Ishikawa (cell line): ENCODE results near the gene HIVEP1.

Experiments
- CEBPB ChIP-seq: IDR thresholded peaks from 2 replicates; pipeline ENCODE4 v1.6.1; 2012
- CREB1 ChIP-seq: IDR thresholded peaks from 2 replicates; pipeline ENCODE4 v1.6.1; 2012; ENCODE audit warnings: low read depth
- EGR1 ChIP-seq: IDR thresholded peaks from 2 replicates; pipeline ENCODE4 v1.6.1; 2012
- EP300 ChIP-seq: IDR thresholded peaks from 2 replicates; pipeline ENCODE4 v1.6.1; 2012; ENCODE audit warnings: borderline replicate concordance
- FOXM1 ChIP-seq: IDR thresholded peaks from 2 replicates; pipeline ENCODE4 v1.6.1; 2012; ENCODE audit warnings: low read depth, borderline replicate concordance
- NFIC ChIP-seq: IDR thresholded peaks from 2 replicates; pipeline ENCODE4 v1.6.1; 2012
- RAD21 ChIP-seq: IDR thresholded peaks from 2 replicates; pipeline ENCODE4 v1.6.1; 2012; ENCODE audit warnings: low read depth
- TAF1 ChIP-seq: IDR thresholded peaks from 2 replicates; pipeline ENCODE4 v1.6.1; 2012; ENCODE audit warnings: low read depth, mild to moderate bottlenecking
- TCF12 ChIP-seq: IDR thresholded peaks from 2 replicates; pipeline ENCODE4 v1.6.1; 2012; ENCODE audit warnings: low read depth
- TEAD4 ChIP-seq: IDR thresholded peaks from 2 replicates; pipeline ENCODE4 v1.6.1; 2012
- YY1 ChIP-seq: IDR thresholded peaks from 2 replicates; pipeline ENCODE4 v1.6.1; 2012; ENCODE audit warnings: low read depth
- ZBTB7A ChIP-seq: IDR thresholded peaks from 2 replicates; pipeline ENCODE4 v1.6.1; 2012; ENCODE audit warnings: low read depth
- TF ChIP-seq, protein P1 (sequence below): IDR thresholded peaks from 2 replicates; pipeline ENCODE4 v1.6.1; 2012
- TF ChIP-seq, protein P2 (sequence below): IDR thresholded peaks from 2 replicates; pipeline ENCODE4 v1.6.1; 2012
- TF ChIP-seq, protein P3 (sequence below): IDR thresholded peaks from 2 replicates; pipeline ENCODE4 v1.6.1; 2012; ENCODE audit warnings: low read depth, mild to moderate bottlenecking

Gene HIVEP1

DNA sequence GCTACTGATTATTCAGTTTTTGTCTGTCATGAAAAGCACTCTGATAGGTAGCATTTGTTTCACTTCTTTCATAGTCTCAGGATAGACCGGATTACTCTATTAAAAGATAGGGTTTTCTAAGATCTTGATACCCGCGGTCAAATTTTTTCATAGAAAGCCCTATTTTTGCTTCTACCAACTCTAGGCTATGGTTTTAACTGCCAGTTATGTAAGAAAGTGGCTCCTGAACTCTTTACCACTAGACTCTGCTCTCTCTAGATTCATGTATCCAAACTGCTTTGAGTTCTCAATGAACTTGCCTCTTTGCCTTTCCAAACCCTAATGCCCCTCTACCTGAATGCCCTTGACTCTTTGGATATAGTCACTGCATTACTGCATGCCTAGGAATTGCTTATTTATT is 70.3 kb downstream of the HIVEP1 start:
- TF ChIP-seq TAF1 (no peak), RAD21 (no peak), TCF12 (no peak), EGR1 (no peak), FOXM1 (no peak), TEAD4 (no peak), YY1 (no peak), ZBTB7A (no peak), CREB1 (no peak), CEBPB (no peak), EP300 (no peak)
- TF ChIP-seq, protein P1, sequence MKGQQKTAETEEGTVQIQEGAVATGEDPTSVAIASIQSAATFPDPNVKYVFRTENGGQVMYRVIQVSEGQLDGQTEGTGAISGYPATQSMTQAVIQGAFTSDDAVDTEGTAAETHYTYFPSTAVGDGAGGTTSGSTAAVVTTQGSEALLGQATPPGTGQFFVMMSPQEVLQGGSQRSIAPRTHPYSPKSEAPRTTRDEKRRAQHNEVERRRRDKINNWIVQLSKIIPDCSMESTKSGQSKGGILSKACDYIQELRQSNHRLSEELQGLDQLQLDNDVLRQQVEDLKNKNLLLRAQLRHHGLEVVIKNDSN = no peak
- TF ChIP-seq, protein P2, sequence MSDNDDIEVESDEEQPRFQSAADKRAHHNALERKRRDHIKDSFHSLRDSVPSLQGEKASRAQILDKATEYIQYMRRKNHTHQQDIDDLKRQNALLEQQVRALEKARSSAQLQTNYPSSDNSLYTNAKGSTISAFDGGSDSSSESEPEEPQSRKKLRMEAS = no peak
- TF ChIP-seq, protein P3, sequence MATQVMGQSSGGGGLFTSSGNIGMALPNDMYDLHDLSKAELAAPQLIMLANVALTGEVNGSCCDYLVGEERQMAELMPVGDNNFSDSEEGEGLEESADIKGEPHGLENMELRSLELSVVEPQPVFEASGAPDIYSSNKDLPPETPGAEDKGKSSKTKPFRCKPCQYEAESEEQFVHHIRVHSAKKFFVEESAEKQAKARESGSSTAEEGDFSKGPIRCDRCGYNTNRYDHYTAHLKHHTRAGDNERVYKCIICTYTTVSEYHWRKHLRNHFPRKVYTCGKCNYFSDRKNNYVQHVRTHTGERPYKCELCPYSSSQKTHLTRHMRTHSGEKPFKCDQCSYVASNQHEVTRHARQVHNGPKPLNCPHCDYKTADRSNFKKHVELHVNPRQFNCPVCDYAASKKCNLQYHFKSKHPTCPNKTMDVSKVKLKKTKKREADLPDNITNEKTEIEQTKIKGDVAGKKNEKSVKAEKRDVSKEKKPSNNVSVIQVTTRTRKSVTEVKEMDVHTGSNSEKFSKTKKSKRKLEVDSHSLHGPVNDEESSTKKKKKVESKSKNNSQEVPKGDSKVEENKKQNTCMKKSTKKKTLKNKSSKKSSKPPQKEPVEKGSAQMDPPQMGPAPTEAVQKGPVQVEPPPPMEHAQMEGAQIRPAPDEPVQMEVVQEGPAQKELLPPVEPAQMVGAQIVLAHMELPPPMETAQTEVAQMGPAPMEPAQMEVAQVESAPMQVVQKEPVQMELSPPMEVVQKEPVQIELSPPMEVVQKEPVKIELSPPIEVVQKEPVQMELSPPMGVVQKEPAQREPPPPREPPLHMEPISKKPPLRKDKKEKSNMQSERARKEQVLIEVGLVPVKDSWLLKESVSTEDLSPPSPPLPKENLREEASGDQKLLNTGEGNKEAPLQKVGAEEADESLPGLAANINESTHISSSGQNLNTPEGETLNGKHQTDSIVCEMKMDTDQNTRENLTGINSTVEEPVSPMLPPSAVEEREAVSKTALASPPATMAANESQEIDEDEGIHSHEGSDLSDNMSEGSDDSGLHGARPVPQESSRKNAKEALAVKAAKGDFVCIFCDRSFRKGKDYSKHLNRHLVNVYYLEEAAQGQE = no peak

DNA sequence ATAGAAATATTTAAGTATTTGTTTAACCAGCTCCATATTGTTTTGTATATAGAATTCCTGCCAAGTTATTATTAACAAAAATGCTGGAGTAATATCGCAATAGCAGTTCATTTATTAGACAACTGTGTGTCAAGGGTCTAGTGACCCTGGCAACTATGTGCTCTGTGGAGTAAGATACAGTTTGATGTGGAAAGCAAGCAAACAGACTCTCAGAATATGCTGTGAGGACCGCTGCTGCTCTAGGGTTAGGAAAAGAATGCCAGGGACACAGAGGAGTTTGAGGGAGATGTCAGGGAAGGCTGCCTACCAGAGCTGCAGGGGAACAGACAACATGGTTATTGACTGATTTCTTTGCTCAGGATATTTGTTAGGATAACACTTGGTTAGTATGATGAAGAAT is 71.2 kb downstream of the HIVEP1 start:
- TF ChIP-seq FOXM1 = no peak
- TF ChIP-seq, protein P3 = no peak

DNA sequence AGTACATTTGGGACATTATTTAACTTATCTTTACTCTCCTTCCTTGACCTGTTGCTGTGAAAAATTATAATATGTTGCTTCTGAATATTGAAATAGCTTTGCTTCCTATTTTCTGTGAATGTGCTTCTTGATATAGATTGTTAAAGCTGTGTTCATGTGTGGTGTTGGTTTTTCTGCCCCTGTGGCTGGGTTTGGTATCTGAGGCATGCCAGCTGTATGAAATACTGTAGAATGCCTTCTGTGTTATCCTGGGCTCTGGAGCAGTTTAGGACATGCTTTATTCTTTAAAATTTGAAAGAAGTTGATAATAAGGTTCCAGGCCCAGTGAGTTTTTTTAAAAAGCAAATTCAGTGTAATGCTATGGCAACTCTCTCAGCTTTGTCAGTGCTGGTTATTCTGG is 71.7 kb downstream of the HIVEP1 start:
- no peak for TF ChIP-seq RAD21
- TF ChIP-seq FOXM1 = no peak
- no peak for TF ChIP-seq TEAD4
- no peak for TF ChIP-seq CEBPB
- TF ChIP-seq TAF1 = no peak
- TF ChIP-seq EP300 = no peak
- TF ChIP-seq ZBTB7A = no peak
- TF ChIP-seq, protein P1 = no peak
- TF ChIP-seq, protein P3 = no peak
- TF ChIP-seq EGR1 = no peak
- TF ChIP-seq CREB1 = no peak
- no peak for TF ChIP-seq TCF12
- TF ChIP-seq YY1 = no peak
- TF ChIP-seq, protein P2 = no peak
- no peak for TF ChIP-seq NFIC

DNA sequence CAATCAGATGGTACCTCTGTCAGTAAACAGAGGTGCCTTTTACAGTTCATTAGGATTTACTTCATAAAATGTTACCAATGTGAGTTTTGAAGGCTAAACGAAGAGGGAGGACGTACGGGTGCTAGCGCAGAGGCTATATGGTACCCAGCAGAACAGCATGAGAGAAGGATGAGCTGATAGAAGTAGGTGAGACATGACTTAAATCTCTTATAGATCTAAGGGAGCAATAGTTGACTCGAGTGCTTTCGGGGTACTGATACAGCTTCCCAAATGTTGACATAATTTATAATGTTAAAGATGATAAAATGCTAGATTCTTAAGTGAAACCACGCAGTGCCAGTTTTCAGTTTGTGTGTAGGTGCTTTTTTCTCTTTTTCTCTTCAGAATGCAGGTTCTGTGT is 72.6 kb downstream of the HIVEP1 start:
- no peak for TF ChIP-seq NFIC
- TF ChIP-seq EP300 = no peak
- TF ChIP-seq, protein P3 = no peak
- TF ChIP-seq YY1 = no peak
- TF ChIP-seq TCF12 = no peak
- TF ChIP-seq, protein P2 = no peak
- no peak for TF ChIP-seq FOXM1
- TF ChIP-seq RAD21 = no peak
- TF ChIP-seq, protein P1 = no peak
- TF ChIP-seq CREB1 = no peak
- TF ChIP-seq CEBPB = no peak
- TF ChIP-seq TAF1 = no peak
- TF ChIP-seq ZBTB7A = no peak
- no peak for TF ChIP-seq EGR1
- no peak for TF ChIP-seq TEAD4
